Adrenal gland (tissue), 12 donors: ENCODE results near the gene MISP. TPM values are rescaled to one million over a fixed set of nuclear protein-coding genes. Genes with fewer than 3 reads are reported as not detected.
"Not testable (repeated sequence)": the region's sequence is repeated elsewhere in the genome, so short reads cannot be mapped to it uniquely, and the experiment has no call there.

Experiments
- DNase-seq, 7 donors: peaks; one replicate each; pipeline ENCODE4 v3.0.0-alpha.2; 2019 to 2020
- H3K27ac ChIP-seq, 5 donors: fragments of 200-600 bp; sonication (generic) in 4 of 5; 1 replicate in 3 of 5; 2 replicates in 2 of 5; pipeline versions ENCODE4 v1.5.1 to v1.8.0; 2016 to 2020; ENCODE audit warnings: mild to moderate bottlenecking in 1 of 5
- H3K27me3 ChIP-seq: fragments of 200-600 bp; 2 replicates; pipeline ENCODE4 v1.8.0; 2021
- H3K36me3 ChIP-seq, 2 donors: fragments of 200-600 bp; replicated peaks in 1 of 2; 1 replicate in 1 of 2; 2 replicates in 1 of 2; pipeline versions ENCODE4 v1.5.1 to v1.8.0; 2018 to 2022
- H3K4me1 ChIP-seq, 2 donors: fragments of 200-600 bp; replicated peaks in 1 of 2; 1 replicate in 1 of 2; 2 replicates in 1 of 2; pipeline versions ENCODE4 v1.5.1 to v1.8.0; 2018 to 2021
- H3K4me3 ChIP-seq, 4 donors: fragments of 200-600 bp; sonication (generic) in 3 of 4; one replicate each; pipeline ENCODE4 v1.5.1; 2016 to 2018
- H3K9me3 ChIP-seq, 3 donors: fragments of 200-600 bp; sonication (generic) in 1 of 3; replicated peaks in 1 of 3; 1 replicate in 2 of 3; 2 replicates in 1 of 3; pipeline versions ENCODE4 v1.5.1 to v1.8.0; 2016 to 2021
- CTCF ChIP-seq, 6 experiments: fragments of 450-650 bp in 4 of 6; fragments of 200-600 bp in 2 of 6; sonication (generic) in 1 of 6; IDR thresholded peaks; 1 replicate in 5 of 6; 2 replicates in 1 of 6; pipeline versions ENCODE4 v1.5.1 to v1.8.0; 2016 to 2021; ENCODE audit warnings: antibody characterized with exemption in 6 of 6, mild to moderate bottlenecking in 2 of 6, moderate library complexity in 1 of 6
- POLR2A ChIP-seq, 2 donors: fragments of 450-650 bp; IDR thresholded peaks; one replicate each; pipeline ENCODE4 v1.6.1; 2017; ENCODE audit warnings: antibody characterized with exemption in 2 of 2, mild to moderate bottlenecking in 2 of 2, moderate library complexity in 1 of 2
- WGBS, 4 donors: extraction: QIAGEN DNeasy Blood & Tissue Kit in 2 of 4; methylation state at CpG; one replicate each; pipeline versions ENCODE4 v1.1.5 to v1.1.7; 2013 to 2017; 5-methylcytosine and 5-hydroxymethylcytosine counted together
- intact Hi-C, 2 donors: fragments of 100-400 bp; cut with DNase I; formaldehyde crosslinking; loops; one replicate each; pipeline versions ENCODE4 v1.14.1 to v1.15.0; 2022 to 2023
- polyA plus RNA-seq, 3 donors: library from polyadenylated mRNA; stranded (reverse); fragments of 200-250 nt in 2 of 3; fragments of 350-450 nt in 1 of 3; fragmentation: Illumina TruSeq in 1 of 3; extraction: RNeasy Lipid Tissue Mini Kit (QIAGEN cat#74804) in 1 of 3; gene quantifications; one replicate each; pipeline ENCODE4 v1.2.3, GENCODE V29; 2013 to 2014
- total RNA-seq, 9 donors: library from RNA; depleted of rRNA in 4 of 9; stranded (reverse); fragments of >200 nt in 4 of 9; fragments of 120-200 nt in 1 of 9; fragmentation: NEBNext Ultra II Directional in 1 of 9; extraction: Animal tissue kit (Norgen Biotek cat#: 25700) in 1 of 9; gene quantifications; one replicate each; pipeline versions ENCODE4 v1.1.0 to v1.2.4, GENCODE V29; 2013 to 2023
- donor health status: healthy with polysubstance abuse.
- donor health status: Bipolar disorder and iron deficiency.
- donor health status: DM: yes; HTN: yes; CAD: no.
- donor health status: DM: no; HTN: no; CAD: no.
- donor health status: DM: no; HTN: no; CAD: no.
- donor health status: DM: yes; HTN: yes; CAD: no.

MISP gene
- total and polyA plus RNA-seq, 12 donors = 0.06 to 0.43 (median 0.11) TPM; not detected in 6

- no peak for DNase-seq
- Histone ChIP-seq H3K27ac (no peak overlapping the region), H3K27me3 (no peaks in the 10 kb centered on the region), H3K4me3 (no peak overlapping the region), H3K36me3 (no peaks in the 10 kb centered on the region), H3K9me3 (no peaks in the 10 kb centered on the region), H3K4me1 (peaks cover 3 to 4% of the 10 kb centered on the region in 2 donors)
- no peak for TF ChIP-seq CTCF (IDR thresholded peaks at IDR 0.05)
- TF ChIP-seq POLR2A (IDR thresholded peaks at IDR 0.05) = no peak
- 85 to 93% (median 88%) methylated on average over 13 of the region's 13 CpGs for WGBS, 4 donors
- intact Hi-C loops = no loop called here
Observed at GRCh38 chr19:725461-726089, 25.3 kb upstream of the MISP start.

DNA sequence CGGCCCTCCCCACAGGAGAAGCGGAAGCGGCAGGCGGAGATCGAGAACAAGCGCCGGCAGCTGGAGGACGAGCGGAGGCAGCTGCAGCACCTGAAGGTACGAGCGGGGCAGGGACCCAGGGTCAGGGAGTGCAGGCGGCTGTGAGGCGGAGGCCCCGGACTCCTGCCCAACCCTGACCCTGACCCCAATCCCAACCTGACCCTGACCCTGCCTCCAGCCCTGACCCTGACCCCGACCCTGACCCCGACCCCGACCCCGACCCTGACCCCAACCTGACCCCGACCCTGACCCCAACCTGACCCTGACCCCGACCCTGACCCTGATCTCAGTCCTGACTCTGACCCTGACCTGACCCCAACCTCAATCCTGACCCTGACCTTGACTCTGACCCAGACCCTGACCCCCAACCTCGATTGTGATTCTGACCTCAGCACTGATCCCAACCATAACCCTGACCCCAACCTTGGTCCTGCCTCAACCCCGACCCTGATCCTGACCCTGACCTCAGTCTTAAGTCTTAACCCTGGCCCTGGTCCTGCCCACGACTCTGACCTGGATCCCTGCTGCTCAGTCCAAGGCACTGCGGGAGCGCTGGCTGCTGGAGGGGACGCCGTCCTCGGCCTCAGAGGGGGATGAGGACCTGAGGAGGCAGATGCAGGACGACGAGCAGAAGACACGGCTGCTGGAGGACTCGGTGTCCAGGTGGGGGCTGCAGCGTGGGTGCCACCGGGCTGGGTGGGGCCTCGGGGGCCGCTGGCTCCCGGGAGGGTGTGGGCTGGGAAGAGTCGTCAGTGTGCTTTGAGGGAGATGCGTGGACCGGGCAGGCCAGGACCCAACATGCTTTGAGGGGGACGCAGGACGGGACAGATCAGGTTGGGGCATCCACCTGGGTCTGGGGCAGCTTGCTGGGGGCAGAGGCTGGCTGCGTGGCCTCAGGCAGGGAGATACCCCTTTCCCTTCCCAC is 23.6 kb upstream of the MISP start:
- WGBS, 4 donors = 75 to 84% (median 78%) methylated on average over 24 to 43 of the region's 43 CpGs
- Histone ChIP-seq H3K27me3 (no peaks in the 10 kb centered on the region), H3K9me3 (no peaks in the 10 kb centered on the region), H3K36me3 (no peaks in the 10 kb centered on the region), H3K4me1 (peaks cover 0 to 3% of the 10 kb centered on the region in 2 donors), H3K4me3 (no peak overlapping the region), H3K27ac (peak overlapping the region in 3 of 5 donors; percentile 46 to 88 (median 73))
- intact Hi-C loops = no loop called here
- TF ChIP-seq CTCF (IDR thresholded peaks at IDR 0.05) (peak in 1 of 6 experiments; percentile 15), POLR2A (IDR thresholded peaks at IDR 0.05) (no peak)
- DNase-seq = no peak

GRCh38 chr19:728011-728410 is 22.9 kb upstream of the MISP start:
- TF ChIP-seq POLR2A (IDR thresholded peaks at IDR 0.05) (no peak), CTCF (IDR thresholded peaks at IDR 0.05) (no peak)
- intact Hi-C loops = no loop called here
- Histone ChIP-seq H3K27ac (peak overlapping the region in 3 of 5 donors; percentile 46 to 88 (median 73)), H3K4me1 (peaks cover 0 to under 1% of the 10 kb centered on the region in 2 donors), H3K36me3 (no peaks in the 10 kb centered on the region), H3K9me3 (no peaks in the 10 kb centered on the region), H3K4me3 (no peak overlapping the region), H3K27me3 (no peaks in the 10 kb centered on the region)
- peak in 6 of 7 donors; percentile 54 to 85 (median 65) for DNase-seq
- WGBS, 4 donors = 65 to 72% (median 67%) methylated on average over 12 to 26 of the region's 26 CpGs

- H3K27ac ChIP-seq = peak overlapping the region in 1 of 5 donors; percentile 52
- H3K9me3 ChIP-seq, H3K4me3 ChIP-seq, H3K27me3 ChIP-seq, DNase-seq, intact Hi-C loops, H3K4me1 ChIP-seq, H3K36me3 ChIP-seq: not testable (repeated sequence)
- WGBS, 4 donors = 89 to 98% (median 93%) methylated on average over 6 to 15 of the region's 15 CpGs
Observed at GRCh38 chr19:729564-729963, 21.3 kb upstream of the MISP start.
